K562 (cell line): Measurements from ENCODE around the gene BRCA1. TPM values are rescaled to one million over a fixed set of nuclear protein-coding genes. Genes with fewer than 3 reads are reported as not detected.
A peak's percentile ranks its signal among the peaks of the same experiment; 100 is the strongest.

ENCODE experiments used
- ARID1B ChIP-seq: fragments of 450-650 bp; IDR thresholded peaks from 2 replicates; pipeline ENCODE4 v1.6.1; 2016; ENCODE audit warnings: antibody characterized with exemption, mild to moderate bottlenecking, inconsistent platforms
- CTCFL ChIP-seq: IDR thresholded peaks from 2 replicates; pipeline ENCODE4 v1.6.1; 2011; ENCODE audit warnings: borderline replicate concordance, low read depth, mild to moderate bottlenecking, moderate library complexity, low read length; ENCODE audit not compliant: insufficient read depth, poor library complexity, severe bottlenecking
- GTF2B ChIP-seq: IDR thresholded peaks from 2 replicates; pipeline ENCODE4 v1.6.1; 2011; ENCODE audit not compliant: insufficient read length; ENCODE audit errors: extremely low read depth
- LCOR ChIP-seq: sonication (generic); formaldehyde crosslinking; IDR thresholded peaks from 2 replicates; pipeline ENCODE4 v1.8.0; 2022; ENCODE audit warnings: mild to moderate bottlenecking, missing genetic modification reagents
- MAFK ChIP-seq: IDR thresholded peaks from 2 replicates; pipeline ENCODE4 v1.6.1; 2011; ENCODE audit warnings: low read length, improper control_type of control experiment
- NFYB ChIP-seq: IDR thresholded peaks from 2 replicates; pipeline ENCODE4 v1.6.1; 2011; ENCODE audit warnings: mild to moderate bottlenecking, moderate library complexity; ENCODE audit not compliant: insufficient read length; ENCODE audit errors: extremely low read depth
- PRPF4 ChIP-seq: fragments of 200-400 bp; formaldehyde crosslinking; IDR thresholded peaks from one replicate; pipeline ENCODE4 v1.6.1; 2017; ENCODE audit warnings: low read length, low read depth, mild to moderate bottlenecking; ENCODE audit not compliant: insufficient read depth, poor library complexity, severe bottlenecking
- RAD51 ChIP-seq: fragments of 450-650 bp; IDR thresholded peaks from 2 replicates; pipeline ENCODE4 v1.7.1; 2016; ENCODE audit warnings: low read depth, mild to moderate bottlenecking, borderline replicate concordance
- SRF ChIP-seq, 2 experiments: fragments of 250-450, 450-650 bp in 1 of 2; sonication (Bioruptor Pico) in 1 of 2; sonication (generic) in 1 of 2; formaldehyde crosslinking; IDR thresholded peaks; 2 replicates each; pipeline versions ENCODE4 v1.5.0 to v1.5.1; 2020 to 2022; ENCODE audit warnings: mild to moderate bottlenecking in 1 of 2, missing genetic modification reagents in 1 of 2
- SUPT5H ChIP-seq: fragments of 450-650 bp; IDR thresholded peaks from 2 replicates; pipeline ENCODE4 v1.6.1; 2016
- ZNF140 ChIP-seq: fragments of 250-450 bp; sonication (Bioruptor Pico); IDR thresholded peaks from 2 replicates; pipeline ENCODE4 v1.8.0; 2021; ENCODE audit warnings: moderate library complexity, mild to moderate bottlenecking, inconsistent platforms
- ZNF584 ChIP-seq: fragments of 200-800 bp; sonication (Bioruptor generic); IDR thresholded peaks from 2 replicates; pipeline ENCODE4 v1.6.1; 2016; ENCODE audit warnings: low read depth, mild to moderate bottlenecking, missing genetic modification characterization, missing compliant biosample characterization
- ZNF586 ChIP-seq: fragments of 450-650 bp; formaldehyde crosslinking; conservative IDR thresholded peaks from 2 replicates; pipeline ENCODE4 v1.4.0; 2020; ENCODE audit warnings: mild to moderate bottlenecking, moderate library complexity
- ZNF589 ChIP-seq: fragments of 200-800 bp; sonication (Bioruptor generic); IDR thresholded peaks from 2 replicates; pipeline ENCODE4 v1.6.1; 2016; ENCODE audit warnings: low read depth, missing genetic modification characterization, missing compliant biosample characterization
- ZNF830 ChIP-seq: fragments of 250-450 bp; sonication (Bioruptor Pico); IDR thresholded peaks from 2 replicates; pipeline ENCODE4 v1.5.0; 2021; ENCODE audit warnings: mild to moderate bottlenecking
- polyA plus RNA-seq, 8 experiments: library from polyadenylated mRNA; depleted of rRNA in 4 of 8; stranded (reverse) in 5 of 8; unstranded in 3 of 8; fragments of >200 nt; fragmentation: Nextera tagmentation in 2 of 8; fragmentation: Illumina TruSeq in 1 of 8; extraction: Ambion mirVana in 2 of 8; extraction: Trizol in 1 of 8; gene quantifications; 2 replicates each; pipeline versions ENCODE4 v1.2.1 to v1.2.3, GENCODE V29; 2011 to 2014; ENCODE audit warnings: inconsistent platforms in 1 of 8, missing spikeins in 1 of 8
- total RNA-seq, 7 experiments: library from RNA; depleted of rRNA in 6 of 7; stranded (reverse); fragments of >200 nt in 6 of 7; fragmentation: Illumina TruSeq in 2 of 7; extraction: Trizol in 2 of 7; gene quantifications; 2 replicates each; pipeline versions ENCODE4 v1.2.1 to v1.2.3, GENCODE V29; 2011 to 2021; ENCODE audit warnings: low replicate concordance in 1 of 7
- TF ChIP-seq, protein P1 (sequence below): fragments of 450-650 bp; formaldehyde crosslinking; IDR thresholded peaks from 2 replicates; pipeline ENCODE4 v1.4.0; 2020; ENCODE audit warnings: mild to moderate bottlenecking, moderate library complexity

The BRCA1 gene
- total and polyA plus RNA-seq, 9 of the 15 experiments (the other 6 are each of a cell fraction or from before 2014, with no cell fraction given): 25.9 to 95.3 (median 62.3) TPM

DNA sequence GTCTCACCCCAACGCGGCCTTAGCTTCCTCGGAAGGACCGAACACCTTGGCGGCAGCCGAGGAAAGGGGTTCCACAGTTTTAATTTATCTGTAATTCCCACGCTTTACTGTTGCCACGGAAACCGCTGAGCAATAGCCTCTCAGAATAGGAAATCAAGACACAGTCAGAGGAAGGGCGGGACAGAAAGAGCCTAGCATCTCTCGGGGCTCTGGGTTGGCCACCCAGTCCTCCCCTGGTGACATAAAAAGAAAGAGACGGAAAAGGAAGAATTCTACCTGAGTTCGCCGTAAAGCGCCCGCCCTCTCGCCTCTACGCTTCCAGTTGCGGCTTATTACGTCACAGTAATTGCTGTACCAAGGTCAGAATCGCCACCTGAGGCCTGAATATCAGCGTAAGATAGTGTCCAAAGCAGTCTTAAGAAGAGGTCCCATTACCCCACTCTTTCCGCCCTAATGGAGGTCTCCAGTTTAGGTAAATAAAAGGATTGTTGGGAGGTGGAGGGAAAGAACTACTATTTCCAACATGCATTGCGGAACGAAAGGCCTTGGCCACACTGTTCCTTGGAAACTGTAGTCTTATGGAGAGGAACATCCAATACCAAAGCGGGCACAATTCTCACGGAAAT lies 45.1 kb upstream of the BRCA1 start (continued):
- TF ChIP-seq ZNF584 (CRISPR knock-in tag) (no peak), LCOR (no peak), GTF2B (no peak), SRF (CRISPR knock-in tag; IDR thresholded peaks at IDR 0.05) (no peak), PRPF4 (no peak), MAFK (peak; percentile 27; the same call in 1 of the 2 replicates), ZNF830 (CRISPR knock-in tag) (no peak), SUPT5H (peak; percentile 66; the same call in 1 of the 2 replicates), ARID1B (peak; percentile 48), ZNF586 (CRISPR knock-in tag) (no peak), ZNF140 (CRISPR knock-in tag) (no peak), RAD51 (peak; percentile 6; the same call in 1 of the 2 replicates), ZNF589 (CRISPR knock-in tag) (peak; percentile 62; the same call in 1 of the 2 replicates), NFYB (peak; percentile 31), CTCFL (no peak)
- TF ChIP-seq, protein P1, sequence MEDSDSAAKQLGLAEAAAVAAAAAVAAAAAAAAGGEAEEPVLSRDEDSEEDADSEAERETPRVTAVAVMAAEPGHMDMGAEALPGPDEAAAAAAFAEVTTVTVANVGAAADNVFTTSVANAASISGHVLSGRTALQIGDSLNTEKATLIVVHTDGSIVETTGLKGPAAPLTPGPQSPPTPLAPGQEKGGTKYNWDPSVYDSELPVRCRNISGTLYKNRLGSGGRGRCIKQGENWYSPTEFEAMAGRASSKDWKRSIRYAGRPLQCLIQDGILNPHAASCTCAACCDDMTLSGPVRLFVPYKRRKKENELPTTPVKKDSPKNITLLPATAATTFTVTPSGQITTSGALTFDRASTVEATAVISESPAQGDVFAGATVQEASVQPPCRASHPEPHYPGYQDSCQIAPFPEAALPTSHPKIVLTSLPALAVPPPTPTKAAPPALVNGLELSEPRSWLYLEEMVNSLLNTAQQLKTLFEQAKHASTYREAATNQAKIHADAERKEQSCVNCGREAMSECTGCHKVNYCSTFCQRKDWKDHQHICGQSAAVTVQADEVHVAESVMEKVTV (CRISPR knock-in tag): no peak
